ENCODE data around the gene PKN1.

The PKN1 gene

GRCh38 chr19:14476327-14476672 lies 43.2 kb downstream of the PKN1 start:
- no peak for DNase-seq (ENCODE audit: extremely low read depth, insufficient read length)
- peaks cover 1% of the 10 kb centered on the region; the same call in 1 of the 2 replicates for H3K27me3 ChIP-seq (replicated peaks; ENCODE audit: control insufficient read depth, insufficient read depth, low read length)
- TF ChIP-seq CTCF (IDR thresholded peaks at IDR 0.05; ENCODE audit: insufficient read depth, low read length, poor library complexity, severe bottlenecking): no peak
- H3K36me3 ChIP-seq (ENCODE audit: control insufficient read depth, insufficient read depth, low read length): no peaks in the 10 kb centered on the region; the same call in 1 of the 2 replicates
- H3K4me3 ChIP-seq (replicated peaks; ENCODE audit: low read depth, low read length): no peak overlapping the region

- DNase-seq (ENCODE audit: extremely low read depth, insufficient read length): no peak
- Histone ChIP-seq H3K27me3 (replicated peaks; ENCODE audit: control insufficient read depth, insufficient read depth, low read length) (peaks cover 1% of the 10 kb centered on the region; the same call in 1 of the 2 replicates), H3K4me3 (replicated peaks; ENCODE audit: low read depth, low read length) (no peak overlapping the region), H3K36me3 (ENCODE audit: control insufficient read depth, insufficient read depth, low read length) (no peaks in the 10 kb centered on the region; the same call in 1 of the 2 replicates)
- no peak for TF ChIP-seq CTCF (IDR thresholded peaks at IDR 0.05; ENCODE audit: insufficient read depth, low read length, poor library complexity, severe bottlenecking)
These were observed 43.7 kb downstream of the PKN1 start for GRCh38 chr19:14476673-14477401.

- no peak for TF ChIP-seq CTCF (IDR thresholded peaks at IDR 0.05; ENCODE audit: insufficient read depth, low read length, poor library complexity, severe bottlenecking)
- Histone ChIP-seq H3K27me3 (replicated peaks; ENCODE audit: control insufficient read depth, insufficient read depth, low read length) (peaks cover 1% of the 10 kb centered on the region; the same call in 1 of the 2 replicates), H3K36me3 (ENCODE audit: control insufficient read depth, insufficient read depth, low read length) (no peaks in the 10 kb centered on the region; the same call in none of the 2 replicates), H3K4me3 (replicated peaks; ENCODE audit: low read depth, low read length) (no peak overlapping the region)
- DNase-seq (ENCODE audit: extremely low read depth, insufficient read length): no peak
These were observed 44.5 kb downstream of the PKN1 start for GRCh38 chr19:14477418-14478112.

- Histone ChIP-seq H3K4me3 (replicated peaks; ENCODE audit: low read depth, low read length) (no peak overlapping the region), H3K27me3 (replicated peaks; ENCODE audit: control insufficient read depth, insufficient read depth, low read length) (peaks cover 1% of the 10 kb centered on the region; the same call in 1 of the 2 replicates), H3K36me3 (ENCODE audit: control insufficient read depth, insufficient read depth, low read length) (no peaks in the 10 kb centered on the region; the same call in none of the 2 replicates)
- no peak for DNase-seq (ENCODE audit: extremely low read depth, insufficient read length)
- no peak for TF ChIP-seq CTCF (IDR thresholded peaks at IDR 0.05; ENCODE audit: insufficient read depth, low read length, poor library complexity, severe bottlenecking)
These were observed 45.0 kb downstream of the PKN1 start for GRCh38 chr19:14478113-14478545.

GRCh38 chr19:14479309-14479974 lies 46.3 kb downstream of the PKN1 start:
- no peaks in the 10 kb centered on the region; the same call in none of the 2 replicates for H3K36me3 ChIP-seq (ENCODE audit: control insufficient read depth, insufficient read depth, low read length)
- TF ChIP-seq CTCF (IDR thresholded peaks at IDR 0.05; ENCODE audit: insufficient read depth, low read length, poor library complexity, severe bottlenecking): no peak
- no peak overlapping the region for H3K4me3 ChIP-seq (replicated peaks; ENCODE audit: low read depth, low read length)
- H3K27me3 ChIP-seq (replicated peaks; ENCODE audit: control insufficient read depth, insufficient read depth, low read length): no peaks in the 10 kb centered on the region
- no peak for DNase-seq (ENCODE audit: extremely low read depth, insufficient read length)
